ENCODE measurements around the gene TM9SF2. TPM values are rescaled to one million over a fixed set of nuclear protein-coding genes. Genes with fewer than 3 reads are reported as not detected.

Gene TM9SF2
- total and polyA plus RNA-seq, 11 donors = 22.4 to 84.3 (median 68.2) TPM

GRCh38 chr13:99469041-99469440 lies 32.2 kb upstream of the TM9SF2 start:
- Histone ChIP-seq H3K9me3 (no peaks in the 10 kb centered on the region), H3K36me3 (no peaks in the 10 kb centered on the region), H3K4me1 (peaks cover 0 to 17% (median 0%) of the 10 kb centered on the region in 12 donors), H3K27ac (no peak overlapping the region), H3K27me3 (no peaks in the 10 kb centered on the region), H3K4me3 (no peak overlapping the region)
- no peak for ATAC-seq
- no peak for DNase-seq
- 59 to 78% (median 74%) methylated on average over 2 of the region's 2 CpGs for WGBS, 4 donors
- TF ChIP-seq POLR2A (IDR thresholded peaks at IDR 0.05) (no peak), CTCF (IDR thresholded peaks at IDR 0.05) (no peak)
- intact Hi-C loops (cut with DNase I) = no loop called here

- no peak overlapping the region for H3K27ac ChIP-seq
- intact Hi-C loops (cut with DNase I) = no loop called here
- no peak overlapping the region for H3K4me3 ChIP-seq
- DNase-seq (no peak), ATAC-seq (no peak)
- peaks cover 0 to 7% (median 0%) of the 10 kb centered on the region in 12 donors for H3K4me1 ChIP-seq
- no peak for TF ChIP-seq CTCF (IDR thresholded peaks at IDR 0.05)
- no peak for TF ChIP-seq POLR2A (IDR thresholded peaks at IDR 0.05)
- no peaks in the 10 kb centered on the region for H3K36me3 ChIP-seq
- WGBS, 4 donors = 65 to 91% (median 74%) methylated on average over 6 of the region's 6 CpGs
- no peaks in the 10 kb centered on the region for H3K27me3 ChIP-seq
- H3K9me3 ChIP-seq = no peaks in the 10 kb centered on the region
Observed at GRCh38 chr13:99470027-99470426, 31.2 kb upstream of the TM9SF2 start.

- no peak overlapping the region for H3K27ac ChIP-seq
- no peaks in the 10 kb centered on the region for H3K36me3 ChIP-seq
- H3K27me3 ChIP-seq = no peaks in the 10 kb centered on the region
- no peaks in the 10 kb centered on the region for H3K9me3 ChIP-seq
- H3K4me3 ChIP-seq = no peak overlapping the region
- WGBS, 4 donors = 45 to 58% (median 52%) methylated on average over 3 of the region's 3 CpGs
- no peak for TF ChIP-seq POLR2A (IDR thresholded peaks at IDR 0.05)
- TF ChIP-seq CTCF (IDR thresholded peaks at IDR 0.05) = no peak
- H3K4me1 ChIP-seq = peaks cover 0 to 3% (median 0%) of the 10 kb centered on the region in 12 donors
- ATAC-seq (no peak), DNase-seq (no peak)
- intact Hi-C loops (cut with DNase I) = no loop called here
Observed at GRCh38 chr13:99471221-99472121, 29.8 kb upstream of the TM9SF2 start.

- Histone ChIP-seq H3K36me3 (no peaks in the 10 kb centered on the region), H3K9me3 (no peaks in the 10 kb centered on the region), H3K4me1 (peaks cover 0 to 3% (median 0%) of the 10 kb centered on the region in 12 donors), H3K27me3 (no peaks in the 10 kb centered on the region), H3K4me3 (no peak overlapping the region), H3K27ac (no peak overlapping the region)
- 69 to 80% (median 78%) methylated on average over 1 of the region's 1 CpG for WGBS, 4 donors
- intact Hi-C loops (cut with DNase I) = no loop called here
- TF ChIP-seq POLR2A (IDR thresholded peaks at IDR 0.05) (no peak), CTCF (IDR thresholded peaks at IDR 0.05) (no peak)
- ATAC-seq (no peak), DNase-seq (no peak)
Observed at GRCh38 chr13:99472122-99472440, 29.2 kb upstream of the TM9SF2 start.

Data from heart left ventricle (tissue), 16 donors.